Suprapubic skin (tissue), 4 donors: ENCODE data around the gene FGF4.

Source experiments
- EP300 ChIP-seq: sonication (generic); formaldehyde crosslinking; IDR thresholded peaks from one replicate; pipeline ENCODE4 v1.6.1; 2017; ENCODE audit warnings: antibody characterized with exemption
- POLR2AphosphoS5 ChIP-seq, 3 donors: sonication (generic); formaldehyde crosslinking; IDR thresholded peaks; one replicate each; pipeline ENCODE4 v1.6.1; 2017; ENCODE audit warnings: antibody characterized with exemption in 3 of 3
- TF ChIP-seq, protein P1 (sequence below), 2 donors: fragments of 200-600 bp in 1 of 2; fragments of 450-650 bp in 1 of 2; sonication (generic) in 1 of 2; IDR thresholded peaks; one replicate each; pipeline ENCODE4 v1.5.1; 2016 to 2019; ENCODE audit warnings: antibody characterized with exemption in 2 of 2, mild to moderate bottlenecking in 1 of 2, moderate library complexity in 1 of 2

- TF ChIP-seq, protein P1, sequence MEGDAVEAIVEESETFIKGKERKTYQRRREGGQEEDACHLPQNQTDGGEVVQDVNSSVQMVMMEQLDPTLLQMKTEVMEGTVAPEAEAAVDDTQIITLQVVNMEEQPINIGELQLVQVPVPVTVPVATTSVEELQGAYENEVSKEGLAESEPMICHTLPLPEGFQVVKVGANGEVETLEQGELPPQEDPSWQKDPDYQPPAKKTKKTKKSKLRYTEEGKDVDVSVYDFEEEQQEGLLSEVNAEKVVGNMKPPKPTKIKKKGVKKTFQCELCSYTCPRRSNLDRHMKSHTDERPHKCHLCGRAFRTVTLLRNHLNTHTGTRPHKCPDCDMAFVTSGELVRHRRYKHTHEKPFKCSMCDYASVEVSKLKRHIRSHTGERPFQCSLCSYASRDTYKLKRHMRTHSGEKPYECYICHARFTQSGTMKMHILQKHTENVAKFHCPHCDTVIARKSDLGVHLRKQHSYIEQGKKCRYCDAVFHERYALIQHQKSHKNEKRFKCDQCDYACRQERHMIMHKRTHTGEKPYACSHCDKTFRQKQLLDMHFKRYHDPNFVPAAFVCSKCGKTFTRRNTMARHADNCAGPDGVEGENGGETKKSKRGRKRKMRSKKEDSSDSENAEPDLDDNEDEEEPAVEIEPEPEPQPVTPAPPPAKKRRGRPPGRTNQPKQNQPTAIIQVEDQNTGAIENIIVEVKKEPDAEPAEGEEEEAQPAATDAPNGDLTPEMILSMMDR (IDR thresholded peaks at IDR 0.05), result no peak
- no peak for TF ChIP-seq EP300
- no peak for TF ChIP-seq POLR2AphosphoS5 (IDR thresholded peaks at IDR 0.05)
These were observed 40.8 kb upstream of the FGF4 start for GRCh38 chr11:69815973-69816372.
